Tibial nerve (tissue), 4 donors: ENCODE data around the gene CFAP46. TPM values are rescaled to one million over a fixed set of nuclear protein-coding genes. Genes with fewer than 3 reads are reported as not detected.
"Not testable (repeated sequence)": the region's sequence is repeated elsewhere in the genome, so short reads cannot be mapped to it uniquely, and the experiment has no call there.

Source experiments
- DNase-seq, 2 donors: peaks; one replicate each; pipeline ENCODE4 v3.0.0-alpha.2; 2019; ENCODE audit warnings: low spot score in 2 of 2
- H3K27ac ChIP-seq, 4 donors: fragments of 200-600 bp; sonication (generic) in 3 of 4; one replicate each; pipeline ENCODE4 v1.5.1; 2017 to 2019; ENCODE audit warnings: mild to moderate bottlenecking in 1 of 4
- H3K27me3 ChIP-seq, 2 donors: fragments of 200-600 bp; sonication (generic) in 1 of 2; one replicate each; pipeline versions ENCODE4 v1.5.1 to v1.6.0; 2017 to 2019
- H3K36me3 ChIP-seq, 3 donors: fragments of 200-600 bp; sonication (generic); one replicate each; pipeline ENCODE4 v1.5.1; 2018 to 2019
- H3K4me1 ChIP-seq, 4 donors: fragments of 200-600 bp; sonication (generic) in 3 of 4; one replicate each; pipeline ENCODE4 v1.5.1; 2017 to 2019
- H3K4me3 ChIP-seq, 4 donors: fragments of 200-600 bp; sonication (generic) in 3 of 4; one replicate each; pipeline ENCODE4 v1.5.1; 2017 to 2019; ENCODE audit warnings: mild to moderate bottlenecking in 1 of 4, moderate library complexity in 1 of 4
- H3K9me3 ChIP-seq, 4 donors: fragments of 200-600 bp; sonication (generic) in 3 of 4; one replicate each; pipeline ENCODE4 v1.5.1; 2017 to 2019
- EP300 ChIP-seq, 2 donors: sonication (generic); formaldehyde crosslinking; IDR thresholded peaks; one replicate each; pipeline ENCODE4 v1.6.1; 2017; ENCODE audit warnings: antibody characterized with exemption in 2 of 2, mild to moderate bottlenecking in 1 of 2
- POLR2A ChIP-seq, 2 donors: fragments of 450-650 bp; IDR thresholded peaks; one replicate each; pipeline ENCODE4 v1.6.1; 2017; ENCODE audit warnings: antibody characterized with exemption in 2 of 2, mild to moderate bottlenecking in 2 of 2, moderate library complexity in 2 of 2
- WGBS, 2 donors: methylation state at CpG; one replicate each; pipeline ENCODE4 v1.1.5; 2018; 5-methylcytosine and 5-hydroxymethylcytosine counted together
- total RNA-seq, 4 donors: library from RNA; depleted of rRNA; stranded (reverse); fragments of >200 nt; gene quantifications; one replicate each; pipeline ENCODE4 v1.1.0, GENCODE V29; 2016
- TF ChIP-seq, protein P1 (sequence below), 5 experiments: fragments of 200-600 bp in 3 of 5; fragments of 450-650 bp in 2 of 5; sonication (generic) in 3 of 5; IDR thresholded peaks; one replicate each; pipeline ENCODE4 v1.5.1; 2016 to 2019; ENCODE audit warnings: antibody characterized with exemption in 5 of 5, mild to moderate bottlenecking in 3 of 5, moderate library complexity in 2 of 5

The CFAP46 gene
- total RNA-seq, 4 donors from 2014 or later, result 0.90 to 1.4 TPM; not detected in 2

- WGBS, 2 donors, result 73 to 76% methylated on average over 10 to 16 of the region's 16 CpGs
- no peak for DNase-seq
- TF ChIP-seq EP300 (IDR thresholded peaks at IDR 0.05), result no peak
- TF ChIP-seq, protein P1, sequence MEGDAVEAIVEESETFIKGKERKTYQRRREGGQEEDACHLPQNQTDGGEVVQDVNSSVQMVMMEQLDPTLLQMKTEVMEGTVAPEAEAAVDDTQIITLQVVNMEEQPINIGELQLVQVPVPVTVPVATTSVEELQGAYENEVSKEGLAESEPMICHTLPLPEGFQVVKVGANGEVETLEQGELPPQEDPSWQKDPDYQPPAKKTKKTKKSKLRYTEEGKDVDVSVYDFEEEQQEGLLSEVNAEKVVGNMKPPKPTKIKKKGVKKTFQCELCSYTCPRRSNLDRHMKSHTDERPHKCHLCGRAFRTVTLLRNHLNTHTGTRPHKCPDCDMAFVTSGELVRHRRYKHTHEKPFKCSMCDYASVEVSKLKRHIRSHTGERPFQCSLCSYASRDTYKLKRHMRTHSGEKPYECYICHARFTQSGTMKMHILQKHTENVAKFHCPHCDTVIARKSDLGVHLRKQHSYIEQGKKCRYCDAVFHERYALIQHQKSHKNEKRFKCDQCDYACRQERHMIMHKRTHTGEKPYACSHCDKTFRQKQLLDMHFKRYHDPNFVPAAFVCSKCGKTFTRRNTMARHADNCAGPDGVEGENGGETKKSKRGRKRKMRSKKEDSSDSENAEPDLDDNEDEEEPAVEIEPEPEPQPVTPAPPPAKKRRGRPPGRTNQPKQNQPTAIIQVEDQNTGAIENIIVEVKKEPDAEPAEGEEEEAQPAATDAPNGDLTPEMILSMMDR (IDR thresholded peaks at IDR 0.05), result no peak
- TF ChIP-seq POLR2A (IDR thresholded peaks at IDR 0.05), result no peak
Observed at GRCh38 chr10:132802694-132803320, 139.6 kb downstream of the CFAP46 start.

DNA sequence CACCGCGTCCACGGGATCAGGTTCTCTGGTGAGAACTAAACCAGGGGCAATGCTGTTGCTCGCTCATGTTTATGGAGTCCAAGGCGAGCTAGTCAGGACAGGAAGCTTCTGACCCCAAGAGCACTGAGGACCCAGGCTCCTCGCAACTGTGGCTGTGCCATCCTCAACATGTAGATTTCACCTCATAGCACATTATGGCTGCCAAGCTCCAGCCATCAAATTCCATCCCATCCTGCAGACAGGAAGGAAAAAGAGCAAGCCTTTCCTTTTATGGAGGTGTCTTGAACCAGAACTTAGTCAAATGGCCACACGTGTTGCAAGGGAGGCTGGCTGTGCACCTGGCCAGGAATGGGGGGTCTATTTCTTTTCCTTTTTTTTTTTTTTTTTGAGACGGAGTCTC is 140.3 kb downstream of the CFAP46 start:
- no peak overlapping the region for H3K27ac ChIP-seq
- peaks cover 0 to 12% (median 1%) of the 10 kb centered on the region in 4 donors for H3K9me3 ChIP-seq
- no peak overlapping the region for H3K4me3 ChIP-seq
- TF ChIP-seq, protein P1 (IDR thresholded peaks at IDR 0.05), result no peak
- no peak for TF ChIP-seq POLR2A (IDR thresholded peaks at IDR 0.05)
- no peak for TF ChIP-seq EP300 (IDR thresholded peaks at IDR 0.05)
- no peaks in the 10 kb centered on the region for H3K4me1 ChIP-seq
- WGBS, 2 donors, result 84 to 87% methylated on average over 8 of the region's 8 CpGs
- no peak for DNase-seq
- H3K27me3 ChIP-seq, result peaks cover 0 to 14% of the 10 kb centered on the region in 2 donors
- H3K36me3 ChIP-seq, result no peaks in the 10 kb centered on the region

More at GRCh38 chr10:132802694-132803320, 139.6 kb downstream of the CFAP46 start:
- no peak overlapping the region for H3K27ac ChIP-seq
- peaks cover 0 to 12% (median 1%) of the 10 kb centered on the region in 4 donors for H3K9me3 ChIP-seq
- no peak overlapping the region for H3K4me3 ChIP-seq
- H3K4me1 ChIP-seq, result no peaks in the 10 kb centered on the region
- peaks cover 0 to 14% of the 10 kb centered on the region in 2 donors for H3K27me3 ChIP-seq
- no peaks in the 10 kb centered on the region for H3K36me3 ChIP-seq

DNA sequence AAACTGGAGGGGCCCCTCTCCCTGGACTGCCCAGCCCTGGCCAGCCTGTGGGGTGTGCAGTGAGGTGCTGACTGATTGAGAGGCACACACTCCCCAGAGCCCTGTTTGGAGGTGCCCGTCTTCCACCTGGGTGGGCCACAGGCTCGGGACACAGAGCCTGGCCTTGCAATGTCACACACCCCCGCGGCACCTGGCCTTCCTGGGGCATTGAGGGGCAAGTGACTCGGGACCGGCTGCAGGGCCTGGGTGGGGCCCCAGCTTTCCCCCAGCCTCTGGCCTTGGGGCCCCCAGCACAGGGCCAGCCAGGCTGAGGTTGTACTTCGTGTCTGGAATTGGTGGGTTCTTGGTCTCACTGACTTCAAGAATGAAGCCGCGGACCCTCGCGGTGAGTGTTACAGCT is 142.5 kb downstream of the CFAP46 start:
- H3K9me3 ChIP-seq, result peaks cover 0 to 12% (median 1%) of the 10 kb centered on the region in 4 donors
- no peak overlapping the region for H3K4me3 ChIP-seq
- H3K36me3 ChIP-seq, result no peaks in the 10 kb centered on the region
- no peak for DNase-seq
- no peaks in the 10 kb centered on the region for H3K4me1 ChIP-seq
- H3K27ac ChIP-seq, result no peak overlapping the region
- TF ChIP-seq POLR2A (IDR thresholded peaks at IDR 0.05) (no peak), EP300 (IDR thresholded peaks at IDR 0.05) (no peak)
- TF ChIP-seq, protein P1 (IDR thresholded peaks at IDR 0.05), result no peak
- WGBS, 2 donors, result 81 to 83% methylated on average over 6 to 8 of the region's 11 CpGs
- peaks cover 0 to 5% of the 10 kb centered on the region in 2 donors for H3K27me3 ChIP-seq

DNA sequence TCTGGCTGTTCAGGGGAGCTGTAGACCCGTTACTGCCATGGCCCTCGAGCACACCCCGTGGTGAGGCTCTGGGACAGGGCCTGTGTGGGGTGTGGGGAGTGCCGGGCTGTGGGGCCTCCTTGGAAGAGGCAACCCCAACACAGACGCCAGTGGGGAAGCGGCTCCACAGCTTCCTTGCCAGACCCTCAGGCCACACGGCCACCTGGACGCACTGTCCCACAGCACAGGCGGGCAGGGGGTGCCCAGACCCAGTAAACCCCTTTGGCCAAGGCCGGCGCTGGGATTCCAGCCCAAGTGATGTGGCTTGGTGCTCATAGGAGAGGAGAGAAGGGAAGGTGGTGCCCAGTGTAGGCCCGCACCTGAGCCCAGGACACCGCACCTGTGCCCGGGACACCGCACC is 143.5 kb downstream of the CFAP46 start:
- no peak overlapping the region for H3K4me3 ChIP-seq
- TF ChIP-seq, protein P1 (IDR thresholded peaks at IDR 0.05), result no peak
- TF ChIP-seq POLR2A (IDR thresholded peaks at IDR 0.05) (no peak), EP300 (IDR thresholded peaks at IDR 0.05) (no peak)
- DNase-seq, result no peak

DNA sequence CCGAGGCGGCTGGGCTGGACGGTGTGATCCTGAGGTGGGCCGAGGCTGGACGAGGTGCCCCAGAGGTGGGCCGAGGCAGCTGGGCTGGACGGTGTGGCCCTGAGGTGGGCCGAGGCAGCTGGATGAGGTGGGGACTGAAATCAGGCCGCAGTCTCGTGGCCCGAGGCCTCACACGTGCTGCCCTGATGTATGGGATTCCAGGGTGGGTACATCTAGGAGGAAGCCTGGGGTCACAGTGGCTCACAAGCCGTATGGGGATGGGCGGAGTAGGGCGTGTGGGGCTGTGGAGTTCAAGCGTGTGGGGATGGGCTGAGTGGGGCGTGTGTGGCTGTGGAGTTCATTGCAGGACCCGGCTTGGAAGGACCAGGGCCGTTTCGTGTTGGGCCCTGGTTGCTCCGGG is 144.0 kb downstream of the CFAP46 start:
- no peaks in the 10 kb centered on the region for H3K4me1 ChIP-seq
- H3K27me3 ChIP-seq, result peaks cover 0 to 8% of the 10 kb centered on the region in 2 donors
- no peak overlapping the region for H3K27ac ChIP-seq
- H3K4me3 ChIP-seq, result no peak overlapping the region
- no peak for DNase-seq
- H3K36me3 ChIP-seq, result no peaks in the 10 kb centered on the region
- peaks cover 0 to 12% (median 1%) of the 10 kb centered on the region in 4 donors for H3K9me3 ChIP-seq
- no peak for TF ChIP-seq POLR2A (IDR thresholded peaks at IDR 0.05)
- WGBS, 2 donors, result 82 to 89% methylated on average over 13 to 20 of the region's 21 CpGs

More for the DNA sequence above, 143.5 kb downstream of the CFAP46 start:
- Histone ChIP-seq H3K36me3 (no peaks in the 10 kb centered on the region), H3K27me3 (peaks cover 0 to 7% of the 10 kb centered on the region in 2 donors), H3K4me1 (no peaks in the 10 kb centered on the region), H3K9me3 (peaks cover 0 to 12% (median 1%) of the 10 kb centered on the region in 4 donors), H3K27ac (no peak overlapping the region)
- WGBS, 2 donors, result 91 to 92% methylated on average over 11 to 15 of the region's 15 CpGs

- H3K27me3 ChIP-seq, result peaks cover 0 to 12% of the 10 kb centered on the region in 2 donors
- H3K36me3 ChIP-seq, DNase-seq, H3K4me3 ChIP-seq, H3K27ac ChIP-seq, H3K4me1 ChIP-seq: not testable (repeated sequence)
- H3K9me3 ChIP-seq, result peaks cover 0 to 12% (median 1%) of the 10 kb centered on the region in 4 donors
- WGBS, 2 donors, result 88 to 89% methylated on average over 28 to 29 of the region's 32 CpGs
Observed at GRCh38 chr10:132797986-132798385, 144.4 kb downstream of the CFAP46 start.
